NCI-H2107 treated with DMSO at 0.1 percent for 48 hours (cell line): ENCODE data around the gene NBR1.
"Not testable (repeated sequence)": the region's sequence is repeated elsewhere in the genome, so short reads cannot be mapped to it uniquely, and the experiment has no call there.

ENCODE experiments used
- DNase-seq: peaks from one replicate; lab custom pipeline; 2025; ENCODE audit not compliant: unreplicated experiment; lab: John Stamatoyannopoulos, UW

The NBR1 gene

DNA sequence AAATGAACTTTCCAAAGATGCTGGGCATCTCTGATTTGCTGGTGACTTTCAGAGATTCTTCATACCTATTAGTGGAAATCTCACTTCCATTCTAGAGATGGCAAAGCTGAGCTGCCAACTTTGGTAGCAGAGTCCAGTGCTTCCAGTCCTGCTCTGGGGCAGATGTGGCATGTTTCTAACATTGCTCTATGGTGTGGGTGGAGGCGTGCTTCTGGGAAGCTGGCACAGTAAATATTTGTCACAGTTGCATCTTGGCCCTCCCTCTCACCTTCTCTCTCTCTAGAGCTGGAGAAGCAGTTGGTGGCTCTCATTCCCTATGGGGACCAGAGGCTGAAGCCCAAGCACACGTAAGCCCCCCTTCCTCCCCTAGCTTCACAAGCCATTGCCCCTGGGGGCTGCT, 42.5 kb downstream of the NBR1 start:
- DNase-seq = no peak

DNA sequence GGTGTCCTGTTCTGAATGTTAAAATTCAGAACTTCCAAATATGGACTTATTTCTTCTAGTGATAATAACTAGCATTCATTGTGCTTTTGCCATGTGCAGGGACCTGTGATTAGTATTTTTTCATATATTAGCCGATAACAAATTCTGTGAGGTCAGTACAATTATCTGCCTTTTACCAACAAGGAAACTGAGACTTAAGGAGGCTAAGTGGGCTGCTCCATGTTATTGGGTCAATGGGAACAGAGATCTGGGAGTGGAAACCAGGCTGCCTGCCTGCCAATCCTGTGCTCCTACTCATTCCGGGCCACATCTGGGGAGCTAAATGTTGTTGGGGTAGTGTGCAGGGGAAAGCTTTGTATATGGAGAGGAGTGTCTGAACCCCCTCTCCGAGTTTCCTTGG, 44.3 kb downstream of the NBR1 start:
- DNase-seq = no peak

DNA sequence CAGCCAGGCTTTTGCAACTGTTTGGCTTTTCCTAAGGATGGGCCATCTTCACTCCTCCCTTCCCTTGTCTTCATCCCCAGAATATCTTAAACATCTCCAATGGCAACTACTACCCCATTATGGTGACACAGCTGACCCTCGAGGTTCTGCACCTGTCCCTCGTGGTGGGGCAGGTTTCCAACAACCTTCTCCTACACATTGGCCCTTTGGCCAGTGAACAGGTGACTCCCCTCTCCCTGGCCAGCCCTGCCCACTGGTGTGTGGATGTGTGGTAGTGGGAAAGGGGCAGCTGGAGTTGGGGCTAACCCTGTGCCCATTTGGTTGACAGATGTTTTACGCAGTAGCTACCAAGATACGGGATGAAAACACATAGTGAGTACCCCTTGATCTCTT, 45.4 kb downstream of the NBR1 start:
- no peak for DNase-seq

DNA sequence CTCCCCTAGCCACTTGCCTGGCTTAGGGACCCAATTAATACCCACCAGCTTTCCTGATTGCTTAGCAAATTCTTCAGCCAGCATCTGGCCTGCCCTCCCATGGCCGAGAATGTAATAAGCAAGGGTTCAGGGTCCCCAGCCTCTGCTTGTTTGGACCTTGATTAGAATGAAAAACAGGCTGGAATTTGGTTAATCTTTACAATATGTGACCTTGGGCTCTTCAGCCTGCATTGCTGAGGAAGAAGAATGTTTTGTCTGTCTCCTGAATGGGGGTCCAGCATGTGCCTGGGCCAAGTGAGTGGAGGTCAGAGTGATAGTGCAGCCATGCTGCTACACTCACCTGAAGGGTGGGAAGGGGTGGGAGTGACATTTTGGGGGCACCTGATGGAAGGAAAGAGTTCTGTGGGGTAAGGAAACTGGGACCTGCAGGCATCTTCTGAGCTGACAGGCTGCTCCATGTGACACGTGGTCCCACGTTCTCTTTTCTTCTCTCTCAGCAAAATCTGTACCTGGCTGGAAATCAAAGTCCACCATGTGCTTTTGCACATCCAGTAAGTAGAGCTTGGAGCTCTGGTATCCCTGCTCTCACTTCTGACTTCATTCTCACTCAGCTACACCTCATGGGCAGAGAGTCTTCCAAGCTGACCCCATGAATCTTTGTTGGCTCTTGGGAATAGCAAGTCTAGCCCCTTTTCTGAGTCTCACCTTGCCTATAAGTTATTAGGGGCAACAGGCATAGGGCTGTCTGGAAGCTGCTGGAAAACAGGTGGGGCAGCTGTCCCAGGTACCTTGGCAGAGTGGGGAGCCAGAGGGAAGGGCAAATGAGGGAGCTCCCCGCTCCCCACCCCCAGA, 46.0 kb downstream of the NBR1 start:
- DNase-seq = no peak

DNA sequence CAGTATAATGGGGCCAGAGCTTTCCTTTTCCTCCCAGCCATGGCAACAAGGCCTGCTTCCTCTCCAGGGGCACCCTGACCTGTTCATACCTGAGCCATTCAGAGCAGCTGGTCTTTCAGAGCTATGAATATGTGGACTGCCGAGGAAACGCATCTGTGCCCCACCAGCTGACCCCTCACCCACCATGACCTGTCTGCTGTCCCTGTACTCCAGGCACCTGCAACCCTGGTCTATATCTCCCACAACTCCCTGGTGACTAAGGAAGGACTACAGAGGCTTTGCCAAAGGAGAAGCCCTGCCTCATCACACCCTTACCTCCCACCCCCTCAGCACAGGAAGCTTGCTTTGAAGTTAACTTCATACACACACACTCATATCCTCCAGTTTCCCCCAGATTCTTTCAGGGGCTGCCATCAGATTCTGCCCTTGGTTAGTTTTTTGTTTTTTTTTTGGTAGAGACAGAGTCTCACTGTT, 46.6 kb downstream of the NBR1 start:
- no peak for DNase-seq

DNA sequence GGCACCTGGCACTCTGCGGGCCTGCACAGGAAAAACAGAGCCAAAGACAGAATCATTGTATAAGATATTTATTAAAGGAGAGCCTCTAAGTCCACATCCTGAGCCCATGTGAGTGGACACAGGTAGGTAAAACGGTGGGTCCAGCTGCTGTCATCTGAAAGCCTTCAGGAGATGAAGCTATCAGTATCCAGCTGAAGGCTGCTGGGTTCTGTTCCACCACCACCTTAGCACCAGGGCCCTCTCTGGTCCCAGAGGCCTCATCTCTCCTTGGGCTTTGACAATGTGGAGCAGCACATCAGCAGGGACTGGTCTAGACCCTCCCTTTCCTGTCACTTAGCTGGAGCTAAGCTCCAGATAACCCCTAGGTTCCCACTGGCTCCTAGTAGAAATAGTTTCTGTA, 48.0 kb downstream of the NBR1 start:
- no peak for DNase-seq

DNA sequence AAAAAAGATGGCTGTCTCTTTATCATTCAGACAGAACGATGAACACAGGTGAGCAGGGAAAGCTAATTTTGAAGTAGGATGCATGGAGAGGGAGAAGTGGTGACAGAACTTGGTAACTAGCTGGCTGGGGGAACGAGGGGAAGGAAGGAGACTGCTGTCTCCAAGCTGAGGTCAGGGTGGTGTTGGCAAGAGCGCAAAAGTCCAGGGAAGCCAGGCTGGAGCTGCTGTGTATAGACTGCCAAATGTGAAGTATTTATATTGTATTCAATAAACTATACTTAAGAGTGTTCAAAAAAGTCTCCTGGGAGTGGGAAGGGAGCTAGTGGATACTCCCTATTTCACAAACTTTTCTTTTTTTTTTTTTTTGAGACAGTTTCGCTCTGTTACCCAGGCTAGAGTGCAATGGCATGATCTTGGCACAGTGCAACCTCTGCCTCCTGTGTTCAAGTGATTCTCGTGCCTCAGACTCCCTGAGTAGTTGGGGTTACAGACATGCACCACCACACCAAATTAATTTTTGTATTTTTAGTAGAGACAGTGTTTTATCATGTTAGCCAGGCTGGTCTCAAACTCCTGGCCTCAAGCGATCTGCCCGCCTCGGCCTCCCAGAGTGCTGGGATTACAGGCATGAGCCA, 48.8 kb downstream of the NBR1 start:
- DNase-seq = no peak

DNA sequence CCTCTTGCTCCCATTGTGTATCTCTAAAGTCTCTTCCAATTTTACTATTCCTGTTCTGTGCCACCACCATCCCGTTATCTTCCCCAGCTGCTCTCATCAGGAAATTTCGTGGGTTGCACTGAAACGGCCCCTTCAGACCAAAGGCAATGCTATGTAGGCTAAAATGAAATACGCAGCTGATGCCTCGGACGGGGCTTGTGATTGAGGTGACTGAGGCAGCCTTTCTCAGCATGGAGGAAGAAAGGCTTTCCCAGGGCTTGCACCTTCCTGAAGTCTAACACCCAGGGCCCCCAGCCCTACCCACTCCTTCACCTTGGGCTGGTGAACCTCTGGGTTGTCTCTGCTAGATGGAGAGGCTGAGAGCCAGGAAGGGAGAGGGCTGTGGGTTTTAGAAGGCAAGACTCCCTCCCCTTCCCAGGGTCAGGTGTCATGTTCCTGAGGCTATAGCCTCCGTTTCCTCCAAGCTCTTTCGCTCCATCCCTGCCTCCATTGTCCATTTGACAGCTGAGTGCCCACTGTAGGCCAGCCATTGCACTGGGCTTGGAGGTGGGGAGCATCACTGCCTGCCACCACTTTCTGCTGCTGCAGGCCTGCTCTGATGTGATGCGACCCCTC, 49.6 kb downstream of the NBR1 start:
- no peak for DNase-seq

DNA sequence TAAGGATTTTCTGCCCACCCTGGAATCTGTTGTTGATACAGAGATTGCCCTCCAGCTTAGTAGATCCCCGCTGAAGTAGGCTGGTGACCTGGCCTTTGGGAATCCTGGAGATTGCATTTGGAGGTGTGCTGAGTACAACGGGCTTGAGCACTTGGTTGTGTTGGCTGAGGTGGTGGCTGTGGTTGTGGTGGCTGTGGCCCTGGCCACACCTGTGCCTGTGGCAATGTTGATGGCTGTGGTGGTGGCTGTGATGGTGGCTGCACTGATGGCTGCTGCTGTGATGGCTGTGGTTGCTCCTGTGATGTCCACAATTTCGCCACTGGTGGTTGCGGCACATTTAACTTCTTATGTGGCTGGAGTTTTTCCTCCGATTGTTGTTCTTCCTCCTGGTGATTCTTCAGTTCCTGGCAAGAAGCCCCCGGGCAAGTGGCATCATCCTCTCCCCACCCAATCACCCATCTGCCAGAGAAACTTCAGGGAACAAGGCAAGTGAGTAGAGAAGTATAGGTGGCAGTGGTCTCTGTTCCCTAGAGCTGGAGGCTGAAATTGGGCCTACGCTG, 53.2 kb downstream of the NBR1 start:
- DNase-seq = no peak

DNA sequence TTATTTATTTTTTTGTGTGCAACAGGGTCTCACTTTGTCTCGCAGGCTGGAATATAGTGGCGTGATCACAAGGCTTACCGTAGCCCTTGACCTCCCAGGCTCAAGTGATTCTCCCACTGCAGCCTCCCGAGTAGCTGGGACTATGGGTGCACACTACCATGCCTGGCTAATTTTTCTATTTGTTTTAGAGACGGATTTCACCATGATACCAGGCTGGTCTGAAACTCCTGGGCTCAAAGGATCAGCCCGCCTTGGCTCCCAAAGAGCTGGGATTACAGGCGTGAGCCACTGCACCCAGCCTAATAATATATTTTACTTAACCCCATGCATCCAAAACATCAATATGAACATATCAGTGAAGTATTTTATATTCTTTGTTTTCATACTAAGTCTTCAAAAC, 55.4 kb downstream of the NBR1 start:
- no peak for DNase-seq

DNA sequence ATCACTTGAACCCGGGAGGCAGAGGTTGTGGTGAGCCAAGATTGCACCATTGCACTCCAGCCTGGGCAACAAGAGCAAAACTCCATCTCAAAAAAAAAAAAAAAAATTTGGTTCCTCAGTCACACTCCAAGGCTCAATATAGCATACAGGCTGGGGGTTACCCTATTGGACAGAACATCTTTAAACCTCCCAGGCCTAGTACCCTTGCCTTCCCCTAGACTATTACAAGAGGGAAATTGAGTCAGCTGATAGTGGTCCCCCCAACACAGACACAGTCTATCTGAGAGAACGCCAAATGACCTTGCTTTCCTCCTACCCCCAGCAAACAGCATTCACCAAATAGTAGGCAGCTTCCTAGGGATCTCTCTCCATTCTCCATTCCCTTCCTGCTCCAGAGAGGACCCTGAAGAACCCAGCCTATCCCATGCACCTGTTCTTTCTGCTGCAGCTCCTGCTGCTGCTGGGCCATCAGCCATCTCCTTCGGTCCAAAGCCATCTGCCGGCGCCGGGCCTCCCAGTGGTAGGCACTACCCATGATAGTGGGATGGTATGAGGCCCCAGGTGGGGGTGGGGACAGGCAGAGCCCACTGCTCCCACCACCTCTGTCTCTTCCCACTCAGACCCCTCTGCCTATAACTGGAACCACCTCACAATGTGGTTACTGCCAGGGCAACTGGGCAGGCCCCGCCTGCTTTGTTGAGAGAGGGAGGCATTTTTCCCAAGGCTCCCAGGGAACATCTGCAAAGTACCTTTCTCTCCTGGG, 57.2 kb downstream of the NBR1 start, which contains the start of gene CCDC200:
Gene CCDC200 (minus strand): TSS at position 604 of the 763 bp plus-strand sequence. CDS start 69 bp downstream, at position 535.
- DNase-seq = not testable (repeated sequence)

DNA sequence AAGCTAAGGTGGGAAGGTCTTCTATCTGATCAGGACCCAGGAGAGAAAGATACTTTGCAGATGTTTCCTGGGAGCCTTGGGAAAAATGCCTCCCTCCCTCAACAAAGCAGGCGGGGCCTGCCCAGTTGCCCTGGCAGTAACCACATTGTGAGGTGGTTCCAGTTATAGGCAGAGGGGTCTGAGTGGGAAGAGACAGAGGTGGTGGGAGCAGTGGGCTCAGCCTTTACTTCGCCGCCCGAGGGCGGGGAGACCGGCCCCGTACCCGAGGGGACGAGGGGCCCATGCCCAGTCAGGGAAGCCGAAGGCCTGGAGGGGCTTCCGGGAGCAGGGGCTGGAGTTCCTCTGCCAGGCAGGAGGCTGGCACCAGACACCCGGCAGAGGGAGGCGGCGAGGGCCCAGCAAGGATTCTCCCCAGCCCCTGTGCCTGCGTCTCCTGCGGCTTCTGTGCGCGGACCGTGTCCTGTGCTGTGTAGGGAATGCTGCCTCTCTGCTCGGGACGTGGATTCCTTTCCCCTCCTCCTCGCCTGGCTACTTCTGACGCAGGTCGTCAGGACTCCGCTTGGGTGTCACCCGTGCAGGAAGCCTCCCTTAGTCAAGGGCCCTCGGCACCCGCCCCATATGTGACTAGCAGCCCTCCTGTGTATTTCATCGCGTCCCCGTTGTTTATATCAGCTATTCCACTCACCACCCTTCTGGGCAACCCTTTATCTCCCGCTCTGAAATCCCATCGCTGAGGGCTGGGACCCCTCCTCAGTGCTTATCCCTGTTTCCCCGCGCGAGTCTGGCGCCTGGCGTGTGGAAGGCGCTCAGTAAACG, 60.4 kb downstream of the NBR1 start:
- not testable (repeated sequence) for DNase-seq

DNA sequence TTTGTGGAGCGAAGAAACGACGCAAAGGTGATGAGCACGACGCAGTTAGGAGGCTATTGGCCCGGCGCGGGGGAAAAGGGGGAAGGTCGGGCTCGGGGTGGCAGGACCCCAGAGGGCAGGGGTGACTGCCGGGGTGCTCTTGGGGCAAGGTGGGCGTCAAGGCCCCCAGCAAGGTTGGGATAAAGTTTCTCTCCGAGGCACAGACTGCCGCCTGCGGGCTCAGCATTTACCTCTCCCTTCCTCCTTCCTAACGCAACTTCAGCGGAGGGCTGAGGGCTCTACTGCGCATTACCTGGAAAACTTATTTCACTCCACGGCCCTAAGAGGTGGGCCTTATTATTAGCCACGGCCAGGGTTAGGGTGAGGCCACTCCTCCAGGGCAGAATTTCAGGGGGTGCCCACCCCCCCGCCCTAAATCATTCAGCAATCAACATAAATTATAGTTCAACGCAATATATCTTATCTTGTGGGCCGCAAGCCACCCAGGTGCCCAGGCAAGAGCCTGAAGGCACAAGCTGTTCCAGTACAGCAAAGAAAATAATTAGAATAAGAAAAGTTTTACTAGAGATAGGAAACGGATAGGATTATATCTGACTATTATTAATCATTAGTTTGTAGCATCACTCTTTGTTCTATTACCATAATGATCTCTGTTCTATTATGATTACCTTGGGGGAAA, 61.1 kb downstream of the NBR1 start:
- not testable (repeated sequence) for DNase-seq

DNA sequence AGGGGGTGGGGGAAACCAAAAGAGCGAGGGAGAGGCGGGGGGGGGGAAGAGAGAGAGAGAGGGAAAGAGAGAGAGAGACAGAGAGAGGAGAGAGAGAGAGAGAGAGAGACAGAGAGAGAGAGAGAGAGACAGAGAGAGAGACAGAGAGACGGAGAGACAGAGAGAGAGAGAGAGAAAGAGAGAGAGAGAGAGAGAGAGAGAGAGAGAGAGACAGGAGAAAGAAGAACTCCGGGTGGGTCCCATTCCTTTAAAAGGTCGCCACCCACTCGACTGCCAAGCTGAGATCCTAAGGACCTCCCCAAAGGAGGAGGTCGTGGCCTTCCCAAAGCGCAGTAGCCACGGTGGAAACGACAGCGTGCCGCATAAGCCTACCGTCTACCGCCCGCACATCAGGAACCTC, 62.2 kb downstream of the NBR1 start:
- DNase-seq = not testable (repeated sequence)

DNA sequence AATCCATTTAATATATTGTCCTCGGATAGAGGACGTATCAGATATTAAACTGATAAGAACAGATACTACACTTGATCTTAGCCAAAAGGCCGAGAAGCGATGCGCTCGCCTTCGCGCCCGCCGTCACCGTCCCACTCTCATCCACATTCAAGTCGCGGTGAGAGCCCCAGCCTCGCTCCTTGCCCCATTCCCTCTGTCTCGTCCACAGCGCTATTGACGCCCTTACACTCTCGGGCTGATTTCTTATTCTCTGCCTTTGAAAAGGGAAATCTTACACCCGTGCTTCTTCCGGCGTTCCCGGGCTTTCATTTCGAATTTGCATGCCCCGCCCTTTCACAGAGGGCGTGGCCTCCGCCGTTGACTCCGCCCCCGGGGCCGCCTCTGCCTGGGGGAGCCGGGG, 62.9 kb downstream of the NBR1 start, which contains the start of gene RNU2-1:
Gene RNU2-1 (minus strand): TSS at position 101 of the 400 bp plus-strand sequence.
- not testable (repeated sequence) for DNase-seq

DNA sequence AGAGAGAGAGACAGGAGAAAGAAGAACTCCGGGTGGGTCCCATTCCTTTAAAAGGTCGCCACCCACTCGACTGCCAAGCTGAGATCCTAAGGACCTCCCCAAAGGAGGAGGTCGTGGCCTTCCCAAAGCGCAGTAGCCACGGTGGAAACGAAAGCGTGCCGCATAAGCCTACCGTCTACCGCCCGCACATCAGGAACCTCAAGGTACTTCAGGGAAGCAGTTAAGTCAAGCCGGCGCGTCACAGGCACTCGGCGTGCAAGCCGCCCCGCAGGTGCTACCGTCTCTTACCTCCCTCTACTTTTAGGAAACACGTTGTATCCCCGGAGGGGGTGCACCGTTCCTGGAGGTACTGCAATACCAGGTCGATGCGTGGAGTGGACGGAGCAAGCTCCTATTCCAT, 68.6 kb downstream of the NBR1 start:
- DNase-seq = not testable (repeated sequence)

DNA sequence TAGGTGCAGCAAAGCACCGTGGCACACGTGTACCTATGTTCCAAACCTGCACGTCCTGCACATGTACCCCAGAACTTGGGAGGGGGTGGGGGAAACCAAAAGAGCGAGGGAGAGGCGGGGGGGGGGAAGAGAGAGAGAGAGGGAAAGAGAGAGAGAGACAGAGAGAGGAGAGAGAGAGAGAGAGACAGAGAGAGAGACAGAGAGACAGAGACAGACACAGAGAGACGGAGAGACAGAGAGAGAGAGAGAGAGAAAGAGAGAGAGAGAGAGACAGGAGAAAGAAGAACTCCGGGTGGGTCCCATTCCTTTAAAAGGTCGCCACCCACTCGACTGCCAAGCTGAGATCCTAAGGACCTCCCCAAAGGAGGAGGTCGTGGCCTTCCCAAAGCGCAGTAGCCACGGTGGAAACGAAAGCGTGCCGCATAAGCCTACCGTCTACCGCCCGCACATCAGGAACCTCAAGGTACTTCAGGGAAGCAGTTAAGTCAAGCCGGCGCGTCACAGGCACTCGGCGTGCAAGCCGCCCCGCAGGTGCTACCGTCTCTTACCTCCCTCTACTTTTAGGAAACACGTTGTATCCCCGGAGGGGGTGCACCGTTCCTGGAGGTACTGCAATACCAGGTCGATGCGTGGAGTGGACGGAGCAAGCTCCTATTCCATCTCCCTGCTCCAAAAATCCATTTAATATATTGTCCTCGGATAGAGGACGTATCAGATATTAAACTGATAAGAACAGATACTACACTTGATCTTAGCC, 69.8 kb downstream of the NBR1 start:
- not testable (repeated sequence) for DNase-seq

DNA sequence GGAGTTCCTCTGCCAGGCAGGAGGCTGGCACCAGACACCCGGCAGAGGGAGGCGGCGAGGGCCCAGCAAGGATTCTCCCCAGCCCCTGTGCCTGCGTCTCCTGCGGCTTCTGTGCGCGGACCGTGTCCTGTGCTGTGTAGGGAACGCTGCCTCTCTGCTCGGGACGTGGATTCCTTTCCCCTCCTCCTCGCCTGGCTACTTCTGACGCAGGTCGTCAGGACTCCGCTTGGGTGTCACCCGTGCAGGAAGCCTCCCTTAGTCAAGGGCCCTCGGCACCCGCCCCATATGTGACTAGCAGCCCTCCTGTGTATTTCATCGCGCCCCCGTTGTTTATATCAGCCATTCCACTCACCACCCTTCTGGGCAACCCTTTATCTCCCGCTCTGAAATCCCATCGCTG, 75.4 kb downstream of the NBR1 start:
- not testable (repeated sequence) for DNase-seq
